GM04503 (cell line): Measurements from ENCODE around the gene ANKRD6.
"Not testable (repeated sequence)": the region's sequence is repeated elsewhere in the genome, so short reads cannot be mapped to it uniquely, and the experiment has no call there.

Experiments
- DNase-seq: peaks from one replicate; pipeline ENCODE4 v3.0.0-alpha.2; 2012; ENCODE audit warnings: low read depth

The ANKRD6 gene

DNA sequence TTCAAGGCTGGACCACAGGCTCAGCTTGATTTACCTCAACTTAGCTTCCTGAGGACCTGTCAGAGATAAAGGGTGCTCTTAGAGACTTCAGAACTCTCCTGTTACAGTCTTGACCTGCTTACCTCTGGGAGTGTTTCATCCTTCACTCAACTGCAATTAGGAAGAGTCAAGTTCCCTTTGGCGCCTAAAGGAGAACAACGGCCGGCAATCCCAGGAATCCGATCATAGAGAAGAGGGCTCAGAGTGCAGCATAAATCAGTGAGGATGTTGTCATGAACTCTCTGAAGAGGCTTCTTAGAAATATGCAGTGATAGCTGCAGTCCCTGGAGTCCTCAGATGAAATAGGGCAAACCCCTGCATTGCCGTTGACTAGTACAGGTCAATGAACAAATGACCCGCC, 169.2 kb downstream of the ANKRD6 start:
- no peak for DNase-seq

GRCh38 chr6:89604653-89605052, 171.7 kb downstream of the ANKRD6 start:
- no peak for DNase-seq

- no peak for DNase-seq
Observed at GRCh38 chr6:89605861-89606260, 172.9 kb downstream of the ANKRD6 start.

DNA sequence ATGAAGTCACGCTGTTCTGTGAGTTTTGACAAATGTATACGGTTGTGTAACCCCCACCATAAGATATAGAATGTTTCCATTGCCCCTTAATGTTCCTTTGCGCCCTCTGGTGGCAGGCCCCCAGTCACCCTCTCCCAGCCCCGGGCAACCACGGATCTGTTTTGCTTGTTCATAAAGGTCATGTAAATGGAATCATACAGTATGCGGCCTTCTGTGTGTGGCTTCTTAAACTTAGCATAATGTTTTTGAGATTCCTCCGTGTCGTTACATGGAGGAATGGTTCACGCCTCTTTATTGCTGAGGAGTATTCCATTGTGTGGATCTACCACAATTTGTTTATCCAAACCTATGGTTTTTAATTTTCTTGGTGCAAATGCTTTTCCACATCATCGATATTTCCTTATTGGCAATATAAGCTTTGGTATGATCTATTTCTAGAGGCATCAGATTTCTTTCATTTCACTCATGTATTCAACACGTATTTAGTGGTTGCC, 177.2 kb downstream of the ANKRD6 start:
- no peak for DNase-seq

- peak; percentile 1 for DNase-seq
Observed at GRCh38 chr6:89611666-89612065, 178.7 kb downstream of the ANKRD6 start.

DNA sequence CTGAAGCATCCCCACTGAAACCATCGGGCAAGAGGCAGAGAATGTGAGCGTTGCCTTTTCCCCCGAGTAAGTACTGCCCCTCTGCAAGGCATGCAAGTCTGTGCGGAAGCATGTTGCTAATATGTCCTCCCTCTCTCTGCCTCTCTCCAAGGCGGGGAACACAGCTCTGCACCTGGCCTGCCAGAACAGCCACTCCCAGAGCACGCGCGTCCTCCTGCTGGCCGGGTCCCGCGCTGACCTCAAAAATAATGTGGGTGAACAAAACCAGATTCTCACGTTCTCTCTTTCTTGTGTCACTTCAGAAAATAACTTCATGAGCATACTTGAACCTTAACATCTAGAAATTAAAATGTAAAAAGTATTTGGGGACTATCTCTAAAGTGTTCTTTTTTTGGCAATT, 179.2 kb downstream of the ANKRD6 start:
- no peak for DNase-seq

DNA sequence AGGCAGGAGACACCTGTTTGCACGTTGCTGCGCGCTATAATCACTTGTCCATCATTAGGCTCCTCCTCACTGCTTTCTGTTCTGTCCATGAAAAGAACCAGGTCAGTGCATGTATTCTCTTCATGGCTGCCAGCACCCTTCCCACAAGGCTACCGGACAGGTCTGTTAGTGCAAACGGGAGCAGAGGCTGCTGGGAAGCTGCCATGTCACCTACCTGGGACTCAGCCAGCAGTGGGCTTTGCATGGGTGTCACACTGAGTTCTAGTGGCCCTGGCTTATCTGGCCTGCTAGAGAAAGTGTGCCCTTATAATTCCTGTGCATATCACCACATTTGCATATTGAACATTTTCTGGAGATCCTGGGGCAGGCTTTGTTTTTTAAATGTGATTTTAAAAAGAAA, 180.8 kb downstream of the ANKRD6 start:
- DNase-seq: no peak

DNA sequence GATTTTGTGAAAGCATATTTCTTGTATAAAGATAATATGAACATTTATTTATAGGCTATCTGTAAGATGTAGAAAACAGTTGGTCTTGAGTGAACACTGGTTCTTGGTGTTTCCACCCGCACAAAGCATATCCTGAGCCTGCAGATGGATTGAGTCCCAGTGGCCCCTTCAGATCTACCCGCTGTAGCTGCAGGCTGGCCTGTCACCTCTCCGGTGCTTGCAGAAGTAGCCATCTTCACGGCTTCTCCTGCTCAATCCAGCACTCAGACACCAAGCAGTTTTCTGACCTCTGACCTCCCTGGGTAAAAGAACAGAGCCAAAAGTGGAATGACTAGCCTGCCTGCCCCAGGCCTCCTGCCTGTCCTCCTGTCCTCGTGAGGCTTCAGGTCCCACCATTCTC, 182.9 kb downstream of the ANKRD6 start:
- no peak for DNase-seq

DNA sequence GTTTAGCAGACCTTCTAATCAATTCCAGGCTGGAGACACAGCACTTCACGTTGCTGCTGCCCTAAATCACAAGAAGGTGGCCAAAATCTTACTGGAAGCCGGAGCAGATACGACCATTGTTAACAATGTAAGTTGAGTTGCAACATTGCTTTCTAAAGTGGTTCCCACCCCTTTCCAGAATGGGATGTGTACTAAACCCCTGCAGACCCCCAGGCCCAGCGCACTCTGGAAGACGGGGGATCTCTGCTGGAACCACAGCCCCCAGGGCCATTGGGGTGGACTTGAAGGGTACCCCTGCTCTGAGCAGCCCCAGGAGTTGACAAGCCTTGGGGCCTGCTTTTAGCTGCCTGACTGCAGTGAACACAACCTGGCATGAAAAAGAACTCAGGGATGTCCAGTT, 183.6 kb downstream of the ANKRD6 start:
- DNase-seq: no peak

GRCh38 chr6:89618026-89618425, 185.1 kb downstream of the ANKRD6 start:
- no peak for DNase-seq

DNA sequence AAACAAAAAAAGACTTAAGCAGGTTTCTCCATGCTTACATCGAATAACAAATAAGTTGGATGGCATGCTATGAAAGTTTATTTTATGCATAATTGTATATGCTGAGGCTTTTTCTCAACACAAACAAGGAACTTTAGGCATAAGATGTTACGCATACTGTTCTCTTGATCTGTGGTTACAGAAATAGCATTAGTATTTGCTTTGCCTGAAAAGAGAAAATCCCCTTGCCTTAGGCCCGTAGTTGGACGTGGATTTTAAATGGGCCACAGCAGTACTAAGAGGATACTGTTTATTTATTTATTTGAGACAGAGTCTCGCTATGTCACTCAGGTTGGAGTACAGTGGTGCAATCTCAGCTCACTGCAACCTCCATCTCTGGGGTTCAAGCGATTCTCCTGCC, 186.6 kb downstream of the ANKRD6 start:
- no peak for DNase-seq

- DNase-seq: no peak
Observed at GRCh38 chr6:89623749-89624148, 190.8 kb downstream of the ANKRD6 start.

- DNase-seq: no peak
Observed at GRCh38 chr6:89630488-89630887, 197.5 kb downstream of the ANKRD6 start.

GRCh38 chr6:89636412-89636811, 203.5 kb downstream of the ANKRD6 start:
- DNase-seq: not testable (repeated sequence)

DNA sequence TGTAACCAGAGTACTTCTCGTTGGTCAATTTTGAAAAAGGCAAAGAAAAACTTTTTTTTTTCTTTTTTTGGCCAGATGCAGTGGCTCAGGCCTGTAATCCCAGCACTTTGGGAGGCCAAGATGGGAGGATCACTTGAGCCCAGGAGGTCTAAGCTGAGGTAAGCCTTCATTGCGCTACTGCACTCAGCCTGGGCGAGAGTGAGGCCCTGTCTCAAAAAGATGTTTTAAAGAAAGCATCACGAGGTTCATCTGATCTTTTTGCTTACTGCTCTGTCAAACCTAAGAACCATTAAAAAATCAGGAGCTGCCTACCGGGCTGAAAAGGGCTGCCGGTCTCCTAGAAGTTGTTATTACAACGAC, 205.0 kb downstream of the ANKRD6 start:
- DNase-seq: no peak

GRCh38 chr6:89638320-89639195, 205.6 kb downstream of the ANKRD6 start, which contains the start of gene LYRM2:
Gene LYRM2 (minus strand): TSS chr6:89638747. CDS start chr6:89638716, 31 bp downstream.
- peak; percentile 66 for DNase-seq

DNA sequence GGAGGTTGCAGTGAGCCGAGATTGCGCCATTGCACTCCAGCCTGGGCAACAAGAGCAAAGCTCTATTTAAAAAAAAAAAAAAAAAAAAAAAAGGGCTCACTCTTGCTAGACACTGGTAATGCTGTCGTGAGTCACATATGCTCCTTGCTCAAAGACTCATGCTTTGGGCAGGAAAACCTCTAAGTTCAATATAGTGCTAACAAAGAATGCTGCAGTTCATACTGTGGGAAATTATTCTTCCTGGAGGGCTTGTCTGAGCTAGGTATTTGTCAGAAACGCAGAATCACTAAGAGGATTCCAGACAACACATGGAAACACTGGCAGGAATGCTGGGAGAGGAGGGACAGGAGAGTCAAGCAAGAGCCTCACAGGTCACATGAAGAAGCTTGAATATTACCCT, 207.9 kb downstream of the ANKRD6 start:
- no peak for DNase-seq

- not testable (repeated sequence) for DNase-seq
Observed at GRCh38 chr6:89641581-89641980, 208.6 kb downstream of the ANKRD6 start.

- DNase-seq: no peak
Observed at GRCh38 chr6:89642956-89643355, 210.0 kb downstream of the ANKRD6 start.

DNA sequence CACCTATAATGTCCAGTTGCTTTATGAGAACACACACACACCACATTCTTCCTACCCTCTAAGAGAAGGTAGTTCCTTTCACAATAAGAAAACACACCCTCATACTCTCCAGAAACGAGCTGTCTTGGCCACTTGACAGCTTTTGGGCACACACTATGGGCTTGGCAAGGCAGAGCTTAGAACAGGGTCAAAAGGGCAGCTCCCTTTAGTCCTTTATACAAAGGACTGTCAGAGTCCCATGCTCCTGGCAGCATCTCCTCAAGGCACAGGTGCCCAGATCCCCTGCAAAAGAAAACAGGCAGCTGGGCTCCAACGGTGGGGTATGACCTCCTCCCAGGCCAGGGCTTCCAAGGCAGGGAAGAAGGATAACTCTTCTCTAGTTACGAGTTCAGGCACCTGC, 210.5 kb downstream of the ANKRD6 start:
- no peak for DNase-seq

DNA sequence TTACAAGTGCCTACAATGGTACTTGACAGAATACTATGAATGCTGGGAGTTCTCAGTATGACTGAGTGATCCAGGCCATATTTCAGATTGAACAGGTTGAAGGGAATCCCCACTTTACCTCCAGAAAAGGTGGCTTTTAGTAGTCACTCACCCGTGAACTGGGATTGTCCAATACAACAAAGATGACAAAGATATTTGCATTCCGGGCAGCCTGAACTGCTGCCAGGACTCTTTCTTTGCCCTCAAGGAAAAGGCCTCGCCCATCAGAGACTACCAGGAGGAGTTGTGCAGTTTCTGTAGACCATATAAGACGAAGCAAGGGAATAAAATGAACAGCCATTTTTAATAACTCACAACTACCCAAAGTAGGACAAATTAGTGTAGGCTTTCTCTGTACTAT, 211.9 kb downstream of the ANKRD6 start:
- DNase-seq: no peak

- DNase-seq: no peak
Observed at GRCh38 chr6:89649682-89650081, 216.7 kb downstream of the ANKRD6 start.

DNA sequence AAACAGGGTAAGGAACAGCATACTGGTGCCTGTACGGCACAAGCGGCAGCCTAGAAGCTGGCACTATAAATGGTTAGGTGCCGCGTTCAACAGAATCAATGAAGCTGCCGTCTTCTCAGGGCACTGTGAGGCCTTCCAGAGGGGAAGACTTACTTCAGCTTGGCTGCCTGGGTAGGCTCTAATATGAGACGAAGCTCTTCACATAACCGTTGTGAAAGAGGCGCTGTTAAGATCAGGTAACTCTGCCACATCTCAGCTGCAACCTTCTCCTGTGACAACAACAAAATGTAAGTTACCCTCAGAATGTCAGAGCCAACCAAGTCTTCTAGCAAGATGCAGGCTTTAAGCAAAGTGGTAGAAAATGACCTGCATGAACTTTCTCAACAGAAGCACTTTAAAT, 217.6 kb downstream of the ANKRD6 start:
- no peak for DNase-seq

GRCh38 chr6:89655122-89655521, 222.2 kb downstream of the ANKRD6 start:
- DNase-seq: no peak
